Thoracic aorta (tissue), 2 donors: Measurements from ENCODE around the gene PLPP1. TPM values are rescaled to one million over a fixed set of nuclear protein-coding genes. Genes with fewer than 3 reads are reported as not detected.

Experiments
- ATAC-seq: fragments of 150-250 bp; one replicate; pipeline ENCODE4 v1.8.0; 2017; ENCODE audit warnings: low read depth; ENCODE audit not compliant: insufficient number of reproducible peaks, low FRiP score
- DNase-seq: peaks from one replicate; pipeline ENCODE4 v3.0.0-alpha.2; 2020; ENCODE audit warnings: low spot score
- H3K27ac ChIP-seq, 2 donors: fragments of 200-600 bp; sonication (generic); 1 replicate in 1 of 2; 2 replicates in 1 of 2; pipeline ENCODE4 v1.5.1; 2016; ENCODE audit warnings: mild to moderate bottlenecking in 2 of 2, moderate library complexity in 2 of 2
- H3K27me3 ChIP-seq: fragments of 200-600 bp; sonication (generic); replicated peaks from 2 replicates; pipeline ENCODE4 v1.6.0; 2016; ENCODE audit warnings: mild to moderate bottlenecking; ENCODE audit not compliant: insufficient read depth
- H3K36me3 ChIP-seq: fragments of 200-600 bp; sonication (generic); one replicate; pipeline ENCODE4 v1.5.1; 2016
- H3K4me1 ChIP-seq, 2 donors: fragments of 200-600 bp; sonication (generic); 1 replicate in 1 of 2; 2 replicates in 1 of 2; pipeline versions ENCODE4 v1.5.1 to v1.6.0; 2016; ENCODE audit warnings: low read depth in 2 of 2, mild to moderate bottlenecking in 1 of 2; ENCODE audit not compliant: control insufficient read depth in 1 of 2
- H3K4me3 ChIP-seq: fragments of 200-600 bp; sonication (generic); 2 replicates; pipeline ENCODE4 v1.5.1; 2016; ENCODE audit warnings: mild to moderate bottlenecking
- H3K9me3 ChIP-seq: fragments of 200-600 bp; sonication (generic); 2 replicates; pipeline ENCODE4 v1.5.1; 2016
- total RNA-seq, 2 donors: library from RNA; depleted of rRNA; stranded (reverse); fragments of >200 nt; gene quantifications; one replicate each; pipeline versions ENCODE4 v1.1.0 to v1.2.3, GENCODE V29; 2016
- TF ChIP-seq, protein P1 (sequence below): fragments of 200-600 bp; sonication (generic); IDR thresholded peaks from one replicate; pipeline ENCODE4 v1.5.1; 2019; ENCODE audit warnings: antibody characterized with exemption

PLPP1 gene
- total RNA-seq, 2 donors from 2014 or later = 341 to 509 TPM

GRCh38 chr5:55446640-55447351 lies 88.0 kb downstream of the PLPP1 start:
- H3K27ac ChIP-seq = peak overlapping the region; percentile 1 to 61
- peaks cover 17 to 53% of the 10 kb centered on the region in 2 donors for H3K4me1 ChIP-seq
- TF ChIP-seq, protein P1, sequence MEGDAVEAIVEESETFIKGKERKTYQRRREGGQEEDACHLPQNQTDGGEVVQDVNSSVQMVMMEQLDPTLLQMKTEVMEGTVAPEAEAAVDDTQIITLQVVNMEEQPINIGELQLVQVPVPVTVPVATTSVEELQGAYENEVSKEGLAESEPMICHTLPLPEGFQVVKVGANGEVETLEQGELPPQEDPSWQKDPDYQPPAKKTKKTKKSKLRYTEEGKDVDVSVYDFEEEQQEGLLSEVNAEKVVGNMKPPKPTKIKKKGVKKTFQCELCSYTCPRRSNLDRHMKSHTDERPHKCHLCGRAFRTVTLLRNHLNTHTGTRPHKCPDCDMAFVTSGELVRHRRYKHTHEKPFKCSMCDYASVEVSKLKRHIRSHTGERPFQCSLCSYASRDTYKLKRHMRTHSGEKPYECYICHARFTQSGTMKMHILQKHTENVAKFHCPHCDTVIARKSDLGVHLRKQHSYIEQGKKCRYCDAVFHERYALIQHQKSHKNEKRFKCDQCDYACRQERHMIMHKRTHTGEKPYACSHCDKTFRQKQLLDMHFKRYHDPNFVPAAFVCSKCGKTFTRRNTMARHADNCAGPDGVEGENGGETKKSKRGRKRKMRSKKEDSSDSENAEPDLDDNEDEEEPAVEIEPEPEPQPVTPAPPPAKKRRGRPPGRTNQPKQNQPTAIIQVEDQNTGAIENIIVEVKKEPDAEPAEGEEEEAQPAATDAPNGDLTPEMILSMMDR = no peak
- H3K27me3 ChIP-seq = no peaks in the 10 kb centered on the region
- DNase-seq (no peak), ATAC-seq (no peak)
- H3K4me3 ChIP-seq = no peak overlapping the region
- no peaks in the 10 kb centered on the region for H3K9me3 ChIP-seq
- no peaks in the 10 kb centered on the region for H3K36me3 ChIP-seq

GRCh38 chr5:55445791-55446190 lies 89.0 kb downstream of the PLPP1 start:
- H3K4me3 ChIP-seq = no peak overlapping the region
- no peak for DNase-seq
- TF ChIP-seq, protein P1 = no peak
- no peaks in the 10 kb centered on the region for H3K27me3 ChIP-seq
- peaks cover 16 to 49% of the 10 kb centered on the region in 2 donors for H3K4me1 ChIP-seq
- no peak overlapping the region for H3K27ac ChIP-seq
- H3K9me3 ChIP-seq = no peaks in the 10 kb centered on the region
- no peaks in the 10 kb centered on the region for H3K36me3 ChIP-seq
- no peak for ATAC-seq

DNA sequence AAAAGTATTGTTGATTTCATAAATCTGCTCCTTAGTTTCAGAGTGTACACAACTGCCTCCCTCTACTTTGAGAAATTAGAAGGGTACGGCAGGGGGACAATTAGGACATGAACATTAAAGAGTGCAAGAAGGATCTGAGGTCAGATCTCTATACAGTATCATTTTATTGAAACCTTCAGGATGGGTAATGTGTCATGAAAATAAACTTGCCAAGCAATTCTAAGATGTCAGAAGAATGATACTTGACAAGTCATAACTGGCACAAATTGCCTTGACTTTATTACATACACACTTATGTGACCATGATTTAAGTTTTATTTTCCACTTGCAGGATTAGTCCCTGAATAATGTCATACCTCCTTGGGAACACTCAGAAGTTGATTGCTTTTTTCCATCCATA lies 92.8 kb downstream of the PLPP1 start:
- ATAC-seq (no peak), DNase-seq (no peak)
- Histone ChIP-seq H3K27me3 (no peaks in the 10 kb centered on the region), H3K4me1 (peaks cover 30 to 57% of the 10 kb centered on the region in 2 donors), H3K36me3 (no peaks in the 10 kb centered on the region), H3K27ac (no peak overlapping the region), H3K9me3 (no peaks in the 10 kb centered on the region), H3K4me3 (no peak overlapping the region)
- TF ChIP-seq, protein P1 = no peak

- Histone ChIP-seq H3K4me3 (no peak overlapping the region), H3K27me3 (no peaks in the 10 kb centered on the region), H3K27ac (peak overlapping the region; percentile 14 to 33), H3K9me3 (no peaks in the 10 kb centered on the region), H3K36me3 (no peaks in the 10 kb centered on the region), H3K4me1 (peaks cover 30 to 57% of the 10 kb centered on the region in 2 donors)
- ATAC-seq (no peak), DNase-seq (no peak)
- TF ChIP-seq, protein P1 = no peak
Observed at GRCh38 chr5:55441107-55441771, 93.5 kb downstream of the PLPP1 start.

DNA sequence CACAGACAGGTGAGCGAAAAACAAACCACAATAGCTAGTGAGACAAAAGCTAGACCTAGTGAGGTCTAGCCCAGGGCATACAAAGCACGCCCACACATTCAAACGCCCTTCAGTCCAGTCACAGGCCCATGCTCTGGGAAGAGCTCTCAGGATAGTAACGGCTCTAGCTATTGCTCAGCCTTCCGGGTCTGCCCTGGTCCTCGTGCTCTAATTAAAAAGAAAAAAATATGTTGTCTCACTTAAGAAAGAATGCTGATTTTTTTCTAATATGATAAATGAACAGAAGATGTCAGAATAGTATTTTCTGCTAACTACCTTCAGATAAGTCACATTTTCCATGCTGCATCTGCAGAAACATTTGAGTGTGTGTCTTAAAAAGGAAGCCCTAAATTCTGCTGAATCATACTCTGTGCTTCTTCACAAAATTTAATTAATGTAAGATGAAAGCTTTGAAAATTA lies 94.5 kb downstream of the PLPP1 start:
- Histone ChIP-seq H3K4me1 (peaks cover 24 to 47% of the 10 kb centered on the region in 2 donors), H3K27ac (peak overlapping the region; percentile 84 to 96), H3K4me3 (no peak overlapping the region), H3K36me3 (no peaks in the 10 kb centered on the region), H3K27me3 (no peaks in the 10 kb centered on the region), H3K9me3 (no peaks in the 10 kb centered on the region)
- TF ChIP-seq, protein P1 = no peak
- ATAC-seq (no peak), DNase-seq (no peak)
